Epithelial cell of esophagus (primary cell): ENCODE measurements around the gene SMYD1.

Source experiments
- DNase-seq: peaks from one replicate; pipeline ENCODE4 v3.0.0; 2010; ENCODE audit warnings: low read depth
- H3K4me3 ChIP-seq: 2 replicates; pipeline ENCODE4 v1.5.1; 2011; ENCODE audit warnings: mild to moderate bottlenecking, low read length, control low read depth
- TF ChIP-seq, protein P1 (sequence below): IDR thresholded peaks from 2 replicates; pipeline ENCODE4 v1.5.1; 2011; ENCODE audit warnings: low read depth, mild to moderate bottlenecking, low read length, control low read depth, inconsistent platforms; ENCODE audit not compliant: insufficient read depth; ENCODE audit errors: missing control alignments

Gene SMYD1

DNA sequence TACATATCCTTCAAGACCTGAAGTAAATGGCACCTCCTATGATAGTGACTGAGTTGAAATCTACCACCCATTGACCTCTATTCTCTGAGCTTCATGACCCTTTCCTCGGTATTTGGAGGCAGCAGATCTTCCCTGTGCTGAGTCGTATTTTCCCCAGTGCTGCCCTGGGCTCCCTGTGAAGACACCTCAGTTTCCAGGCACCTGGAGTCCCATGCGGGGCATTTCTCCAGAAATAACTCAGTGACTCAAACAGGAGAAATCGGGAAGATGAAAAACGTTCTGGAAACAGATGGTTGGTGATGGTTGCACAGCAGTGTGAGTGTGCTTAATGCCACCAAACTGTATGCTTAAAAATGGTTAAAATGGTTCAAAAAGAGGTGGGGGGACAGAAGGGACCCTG, 18.0 kb downstream of the SMYD1 start:
- H3K4me3 ChIP-seq, result no peak overlapping the region
- TF ChIP-seq, protein P1, sequence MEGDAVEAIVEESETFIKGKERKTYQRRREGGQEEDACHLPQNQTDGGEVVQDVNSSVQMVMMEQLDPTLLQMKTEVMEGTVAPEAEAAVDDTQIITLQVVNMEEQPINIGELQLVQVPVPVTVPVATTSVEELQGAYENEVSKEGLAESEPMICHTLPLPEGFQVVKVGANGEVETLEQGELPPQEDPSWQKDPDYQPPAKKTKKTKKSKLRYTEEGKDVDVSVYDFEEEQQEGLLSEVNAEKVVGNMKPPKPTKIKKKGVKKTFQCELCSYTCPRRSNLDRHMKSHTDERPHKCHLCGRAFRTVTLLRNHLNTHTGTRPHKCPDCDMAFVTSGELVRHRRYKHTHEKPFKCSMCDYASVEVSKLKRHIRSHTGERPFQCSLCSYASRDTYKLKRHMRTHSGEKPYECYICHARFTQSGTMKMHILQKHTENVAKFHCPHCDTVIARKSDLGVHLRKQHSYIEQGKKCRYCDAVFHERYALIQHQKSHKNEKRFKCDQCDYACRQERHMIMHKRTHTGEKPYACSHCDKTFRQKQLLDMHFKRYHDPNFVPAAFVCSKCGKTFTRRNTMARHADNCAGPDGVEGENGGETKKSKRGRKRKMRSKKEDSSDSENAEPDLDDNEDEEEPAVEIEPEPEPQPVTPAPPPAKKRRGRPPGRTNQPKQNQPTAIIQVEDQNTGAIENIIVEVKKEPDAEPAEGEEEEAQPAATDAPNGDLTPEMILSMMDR, result no peak
- no peak for DNase-seq

DNA sequence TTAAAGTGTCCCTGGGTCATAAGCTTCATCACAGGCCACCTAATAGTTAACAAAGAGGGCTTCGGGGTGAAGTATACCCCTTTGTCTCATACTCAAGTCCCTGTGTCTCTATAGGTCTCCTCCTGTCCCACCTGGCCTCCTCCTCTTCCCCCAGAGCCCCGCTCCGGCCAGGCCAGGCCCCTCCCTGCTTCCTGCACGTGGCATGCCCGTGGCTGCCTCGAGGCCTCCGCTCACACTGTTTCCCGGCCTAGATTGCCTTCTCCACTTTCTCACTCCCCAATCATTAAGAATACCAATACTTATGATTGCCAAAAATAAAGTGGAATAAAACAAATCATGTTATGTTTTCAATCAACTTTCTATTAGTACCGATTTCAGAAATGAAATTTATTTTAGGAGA, 18.8 kb downstream of the SMYD1 start:
- DNase-seq, result no peak
- H3K4me3 ChIP-seq, result no peak overlapping the region
- TF ChIP-seq, protein P1, result no peak

DNA sequence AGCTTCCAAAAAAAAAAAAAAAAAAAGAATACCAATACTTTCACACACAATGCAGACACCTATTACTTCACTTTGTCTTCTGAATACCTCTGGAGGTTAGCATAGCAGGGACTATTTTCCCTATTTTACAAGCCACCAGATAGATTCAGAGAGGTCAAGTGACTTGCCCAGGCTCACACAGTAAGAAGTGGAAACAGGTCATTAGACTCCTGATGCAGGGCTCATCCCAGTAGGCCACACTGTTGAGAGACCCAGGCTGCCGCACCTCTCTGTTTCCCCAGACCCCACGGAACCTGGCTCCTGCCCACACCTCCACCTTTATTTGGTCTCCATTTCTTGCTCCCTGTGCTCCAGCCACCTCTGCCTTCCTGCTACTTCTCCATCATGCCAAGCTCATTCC, 19.4 kb downstream of the SMYD1 start:
- no peak for DNase-seq
- TF ChIP-seq, protein P1, result no peak
- H3K4me3 ChIP-seq, result no peak overlapping the region

DNA sequence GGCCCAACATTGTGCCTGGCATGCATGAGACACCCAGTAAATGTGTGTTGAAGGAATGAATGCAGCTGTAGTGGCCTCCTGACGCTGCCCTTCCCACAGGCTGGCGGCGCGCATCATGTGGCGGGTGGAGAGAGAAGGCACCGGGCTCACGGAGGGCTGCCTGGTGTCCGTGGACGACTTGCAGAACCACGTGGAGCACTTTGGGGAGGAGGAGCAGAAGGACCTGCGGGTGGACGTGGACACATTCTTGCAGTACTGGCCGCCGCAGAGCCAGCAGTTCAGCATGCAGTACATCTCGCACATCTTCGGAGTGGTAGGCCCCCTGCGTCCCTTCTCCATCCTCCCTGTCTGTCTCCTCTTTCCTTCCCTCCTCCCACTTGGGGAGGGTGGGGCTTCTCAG, 20.1 kb downstream of the SMYD1 start:
- no peak overlapping the region for H3K4me3 ChIP-seq
- DNase-seq, result no peak
- TF ChIP-seq, protein P1, result no peak

DNA sequence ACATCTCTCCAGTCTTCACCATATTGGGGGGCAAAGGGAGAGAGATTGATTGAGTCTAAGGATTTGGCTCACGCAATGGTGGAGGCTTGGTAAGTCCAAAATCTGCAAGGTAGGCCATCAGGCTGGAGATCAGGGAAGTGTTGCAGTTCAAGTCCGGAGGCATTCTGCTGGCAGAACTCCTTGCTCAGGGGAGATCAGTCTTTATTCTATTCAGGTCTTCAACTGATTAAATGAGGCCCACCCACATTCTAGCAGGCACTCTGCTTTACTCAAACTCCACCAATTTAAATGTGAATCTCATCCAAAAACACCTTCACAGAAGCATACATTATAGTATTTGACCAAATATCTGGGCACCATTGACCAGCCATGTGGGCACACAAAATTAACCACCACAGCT, 21.4 kb downstream of the SMYD1 start:
- no peak for DNase-seq
- TF ChIP-seq, protein P1, result no peak
- no peak overlapping the region for H3K4me3 ChIP-seq

DNA sequence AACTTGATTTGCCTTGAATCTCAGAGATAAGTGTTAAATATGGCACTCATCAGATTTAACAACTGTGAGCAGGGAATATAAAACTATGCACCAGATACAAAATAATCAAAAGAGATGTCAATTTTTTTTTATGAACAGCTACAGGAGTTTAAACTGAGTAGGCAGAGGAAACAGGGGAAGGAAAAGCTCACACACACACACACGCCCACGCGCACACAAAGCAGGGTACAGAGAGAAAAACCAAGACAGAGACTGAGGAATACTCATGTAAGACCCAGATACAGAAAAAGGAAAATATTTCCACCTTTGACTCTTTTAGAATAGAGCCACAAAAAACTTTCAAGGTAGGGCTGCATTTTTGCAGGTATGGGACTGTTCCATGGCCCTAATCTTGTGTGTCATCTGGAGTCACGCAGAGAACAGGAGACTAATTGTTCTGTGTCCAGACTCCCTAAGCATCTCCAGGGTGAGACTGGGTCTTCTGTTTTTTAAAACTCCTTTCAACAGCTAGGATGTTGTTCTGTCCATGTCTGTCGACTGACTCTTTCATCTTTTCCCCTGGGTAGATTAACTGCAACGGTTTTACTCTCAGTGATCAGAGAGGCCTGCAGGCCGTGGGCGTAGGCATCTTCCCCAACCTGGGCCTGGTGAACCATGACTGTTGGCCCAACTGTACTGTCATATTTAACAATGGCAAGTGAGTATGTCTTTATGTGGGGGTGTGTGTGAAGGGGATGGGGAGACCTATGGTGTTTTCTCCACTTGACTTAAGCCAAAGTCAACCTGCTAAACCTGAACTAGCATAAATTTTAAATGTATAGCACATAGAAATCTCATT, 23.0 kb downstream of the SMYD1 start:
- TF ChIP-seq, protein P1, result no peak
- H3K4me3 ChIP-seq, result no peak overlapping the region
- DNase-seq, result no peak

DNA sequence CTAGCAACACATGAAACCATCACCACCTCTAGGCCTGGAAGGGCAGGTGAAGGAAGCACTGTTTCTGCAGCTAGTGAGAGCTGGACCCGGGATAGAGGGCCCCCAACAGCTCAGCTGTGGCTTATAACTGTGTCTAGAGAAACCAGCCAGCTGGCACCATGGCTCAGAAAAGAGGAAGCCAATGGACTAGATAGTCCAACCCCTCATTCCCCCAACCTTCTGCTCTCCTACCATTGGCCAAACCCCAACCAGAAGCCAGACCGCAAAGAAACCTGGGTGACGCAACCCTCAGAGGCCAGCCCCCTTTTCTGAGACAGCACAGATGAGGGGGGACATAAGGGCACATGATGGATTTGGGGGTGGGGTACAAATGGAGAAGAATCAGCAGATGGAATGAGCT, 24.3 kb downstream of the SMYD1 start:
- no peak for DNase-seq
- TF ChIP-seq, protein P1, result no peak
- H3K4me3 ChIP-seq, result no peak overlapping the region
